ENCODE measurements around the gene MARCHF9.
A peak's percentile ranks its signal among the peaks of the same experiment; 100 is the strongest.

The MARCHF9 gene

GRCh38 chr12:57735952-57736740 lies 18.8 kb upstream of the MARCHF9 start:
- peak in 1 of 2 experiments; percentile 6 for TF ChIP-seq CTCF (IDR thresholded peaks at IDR 0.05)
- Histone ChIP-seq H3K27ac (no peak overlapping the region), H3K36me3 (no peaks in the 10 kb centered on the region), H3K4me3 (peak overlapping the region in 1 of 2 donors; percentile 19), H3K27me3 (peaks cover 8 to 93% of the 10 kb centered on the region in 2 donors), H3K9me3 (no peaks in the 10 kb centered on the region), H3K4me1 (peaks cover 15 to 41% (median 35%) of the 10 kb centered on the region in 4 donors)
- DNase-seq = no peak
- intact Hi-C loops (cut with DNase I; ENCODE audit: low total_unique reads) = no loop called here

DNA sequence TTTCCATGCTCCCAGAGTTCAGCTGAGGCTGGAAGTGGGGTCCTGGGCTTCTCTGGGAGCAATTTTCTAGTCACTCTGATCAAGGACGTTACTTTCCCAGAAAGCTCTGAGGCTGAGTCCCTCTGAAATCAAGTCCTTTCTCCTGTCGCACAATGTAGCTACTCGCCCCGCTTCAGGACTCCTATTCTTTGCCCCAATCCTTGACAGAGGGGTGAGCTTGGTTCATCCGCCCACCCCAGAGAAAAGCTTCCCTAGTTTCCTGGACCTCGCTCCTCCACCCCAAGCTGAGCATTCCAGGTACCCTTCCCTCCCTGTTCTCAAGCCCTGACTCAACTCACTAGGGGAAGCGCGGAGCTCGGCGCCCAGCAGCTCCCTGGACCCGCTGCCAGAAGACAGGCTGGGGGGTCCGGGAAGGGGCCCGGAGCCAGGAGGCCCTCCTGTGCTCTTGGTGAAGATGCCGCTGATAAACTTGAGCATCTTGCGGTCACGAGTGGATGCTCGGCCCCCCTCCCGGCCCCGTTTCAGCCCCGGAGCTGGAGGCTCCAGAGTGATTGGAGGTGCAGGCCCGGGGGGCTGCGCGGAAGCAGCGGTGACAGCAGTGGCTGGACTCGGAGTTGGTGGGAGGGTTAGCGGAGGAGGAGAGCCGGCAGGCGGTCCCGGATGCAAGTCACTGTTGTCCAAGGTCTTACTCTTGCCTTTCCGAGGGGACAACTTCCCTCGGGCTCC lies 18.0 kb upstream of the MARCHF9 start:
- Histone ChIP-seq H3K9me3 (no peaks in the 10 kb centered on the region), H3K36me3 (no peaks in the 10 kb centered on the region), H3K4me3 (peak overlapping the region in 1 of 2 donors; percentile 47), H3K4me1 (peaks cover 15 to 41% (median 35%) of the 10 kb centered on the region in 4 donors), H3K27me3 (peaks cover 8 to 96% of the 10 kb centered on the region in 2 donors), H3K27ac (no peak overlapping the region)
- no peak for DNase-seq
- intact Hi-C loops (cut with DNase I; ENCODE audit: low total_unique reads) = no loop called here
- no peak for TF ChIP-seq CTCF (IDR thresholded peaks at IDR 0.05)

GRCh38 chr12:57737467-57738460 lies 17.1 kb upstream of the MARCHF9 start:
- no peaks in the 10 kb centered on the region for H3K9me3 ChIP-seq
- DNase-seq = no peak
- H3K4me3 ChIP-seq = peak overlapping the region; percentile 21 to 47
- no peak overlapping the region for H3K27ac ChIP-seq
- TF ChIP-seq CTCF (IDR thresholded peaks at IDR 0.05) = no peak
- H3K27me3 ChIP-seq = peaks cover 8 to 93% of the 10 kb centered on the region in 2 donors
- peaks cover 15 to 41% (median 35%) of the 10 kb centered on the region in 4 donors for H3K4me1 ChIP-seq
- intact Hi-C loops (cut with DNase I; ENCODE audit: low total_unique reads) = no loop called here
- H3K36me3 ChIP-seq = no peaks in the 10 kb centered on the region

- Histone ChIP-seq H3K4me1 (peaks cover 15 to 41% (median 35%) of the 10 kb centered on the region in 4 donors), H3K9me3 (no peaks in the 10 kb centered on the region), H3K4me3 (peak within 1 kb of the TSS; percentile 21 to 47), H3K36me3 (no peaks in the 10 kb centered on the region), H3K27ac (no peak within 1 kb of the TSS), H3K27me3 (peaks cover 8 to 83% of the 10 kb centered on the region in 2 donors)
- intact Hi-C loops (cut with DNase I; ENCODE audit: low total_unique reads) = no loop called here
- no peak for DNase-seq
- TF ChIP-seq CTCF (IDR thresholded peaks at IDR 0.05) = no peak
Measured at GRCh38 chr12:57738661-57739237, 16.2 kb upstream of the MARCHF9 start, which contains the start of gene AGAP2. TSS of gene AGAP2 (minus strand) at chr12:57738742. CDS start at chr12:57738246, 496 bp downstream.

DNA sequence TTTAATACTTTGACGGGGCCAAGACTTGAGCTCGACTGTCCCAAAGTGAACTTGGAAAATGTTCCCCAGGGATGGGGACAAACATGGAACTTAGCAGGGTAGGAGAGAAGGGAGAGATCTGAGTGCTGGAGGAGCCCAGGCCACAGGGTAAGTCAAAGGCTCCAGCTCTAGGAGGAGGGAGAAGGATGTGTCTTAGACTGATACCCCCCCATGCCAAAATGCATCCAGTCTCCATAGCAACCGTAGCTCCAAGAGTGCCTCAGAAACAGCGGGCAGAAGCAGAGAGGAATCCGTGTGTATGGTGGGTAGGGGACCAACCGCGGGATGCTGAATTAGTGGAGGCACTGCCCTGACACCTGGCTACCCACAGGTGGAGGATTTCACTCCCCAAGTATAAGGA lies 15.5 kb upstream of the MARCHF9 start:
- DNase-seq = no peak
- intact Hi-C loops (cut with DNase I; ENCODE audit: low total_unique reads) = no loop called here
- Histone ChIP-seq H3K27ac (no peak overlapping the region), H3K4me1 (peaks cover 15 to 46% (median 40%) of the 10 kb centered on the region in 4 donors), H3K9me3 (no peaks in the 10 kb centered on the region), H3K4me3 (no peak overlapping the region), H3K27me3 (peaks cover 8 to 77% of the 10 kb centered on the region in 2 donors), H3K36me3 (no peaks in the 10 kb centered on the region)
- no peak for TF ChIP-seq CTCF (IDR thresholded peaks at IDR 0.05)
